ENCODE results near the gene TNRC6C. TPM values are rescaled to one million over a fixed set of nuclear protein-coding genes. Genes with fewer than 3 reads are reported as not detected.
A peak's percentile ranks its signal among the peaks of the same experiment; 100 is the strongest.
"Not testable (repeated sequence)": the region's sequence is repeated elsewhere in the genome, so short reads cannot be mapped to it uniquely, and the experiment has no call there.

The TNRC6C gene
- total RNA-seq, 1 experiment from 2014 or later: 9.6 TPM

DNA sequence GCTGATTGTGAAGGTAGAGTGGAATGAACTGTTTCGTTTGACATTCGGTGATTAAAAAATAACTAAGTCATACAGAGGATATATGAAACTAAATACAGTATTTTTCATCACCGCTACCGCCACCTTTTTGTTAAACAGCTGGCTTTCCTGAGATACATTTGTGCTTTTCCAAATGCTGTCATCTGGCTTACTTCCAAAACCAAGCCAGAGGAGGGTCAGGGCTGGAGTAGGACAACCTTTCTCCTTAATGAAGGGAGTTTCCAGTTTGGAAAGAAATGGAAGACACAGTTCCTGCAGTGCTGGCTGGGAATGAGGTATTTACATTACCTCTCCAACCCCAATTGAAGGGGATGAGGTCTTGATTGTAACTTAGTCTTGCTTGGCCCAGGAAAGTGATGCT, 3.2 kb downstream of the TNRC6C start:
- Histone ChIP-seq H3K27me3 (replicated peaks) (peaks cover 10% of the 10 kb centered on the region), H3K36me3 (no peaks in the 10 kb centered on the region; the same call in 1 of the 2 replicates), H3K4me3 (no peak overlapping the region), H3K4me1 (replicated peaks) (peaks cover 27% of the 10 kb centered on the region), H3K27ac (no peak overlapping the region), H3K9me3 (replicated peaks) (peaks cover 10% of the 10 kb centered on the region; the same call in 1 of the 2 replicates)
- no peak for DNase-seq (ENCODE audit: low read depth in 1 of 2, low spot score in 2 of 2)

- Histone ChIP-seq H3K27ac (no peak overlapping the region), H3K4me3 (no peak overlapping the region), H3K9me3 (replicated peaks) (peaks cover 10% of the 10 kb centered on the region; the same call in 1 of the 2 replicates), H3K36me3 (no peaks in the 10 kb centered on the region; the same call in 1 of the 2 replicates), H3K4me1 (replicated peaks) (peaks cover 27% of the 10 kb centered on the region), H3K27me3 (replicated peaks) (peaks cover 4% of the 10 kb centered on the region)
- DNase-seq (ENCODE audit: low read depth in 1 of 2, low spot score in 2 of 2): no peak
These were observed 3.8 kb downstream of the TNRC6C start for GRCh38 chr17:77962348-77962747.

DNA sequence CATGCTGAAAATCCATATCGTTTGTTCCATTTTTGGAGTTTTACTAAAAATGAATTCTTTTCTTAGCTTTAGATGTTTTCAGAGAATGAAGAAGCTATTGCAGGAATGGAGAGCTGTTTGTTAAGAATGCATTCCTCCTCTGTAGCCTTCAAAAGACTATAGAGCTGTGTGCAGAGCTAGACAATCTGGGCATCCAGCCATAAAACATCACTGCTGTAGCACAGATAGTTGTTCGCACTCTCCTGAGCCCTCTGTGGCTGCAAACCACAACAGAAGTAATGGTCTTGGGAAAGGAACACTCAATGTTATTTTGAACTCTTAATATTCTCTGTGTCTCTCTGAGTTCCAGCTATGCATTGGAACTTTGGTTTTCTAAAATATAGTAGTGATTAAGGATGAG, 4.9 kb downstream of the TNRC6C start:
- Histone ChIP-seq H3K27me3 (replicated peaks) (no peaks in the 10 kb centered on the region), H3K36me3 (no peaks in the 10 kb centered on the region; the same call in 1 of the 2 replicates), H3K27ac (no peak overlapping the region), H3K4me3 (no peak overlapping the region), H3K9me3 (replicated peaks) (peaks cover 10% of the 10 kb centered on the region; the same call in 1 of the 2 replicates), H3K4me1 (replicated peaks) (peaks cover 19% of the 10 kb centered on the region)
- DNase-seq (ENCODE audit: low read depth in 1 of 2, low spot score in 2 of 2): peak; percentile 70 to 80

DNA sequence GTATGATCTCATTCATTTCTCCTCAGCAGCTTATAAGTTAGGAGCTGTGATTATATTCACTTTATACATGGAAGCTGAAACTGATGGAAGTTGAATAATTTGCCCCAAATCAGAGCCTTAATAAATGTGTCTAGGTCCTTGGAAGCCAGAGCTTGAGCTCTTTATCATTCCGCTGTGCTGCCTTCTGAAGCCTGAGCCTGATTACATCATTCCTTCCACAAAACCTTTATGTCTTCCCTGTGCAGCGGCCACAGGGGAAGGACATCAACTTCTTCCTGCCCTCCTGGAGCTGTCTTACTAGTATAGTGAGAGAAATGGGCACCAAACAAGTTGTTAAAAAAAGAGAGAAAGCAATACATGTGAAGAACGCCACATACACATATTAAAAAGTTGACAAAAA, 6.8 kb downstream of the TNRC6C start:
- no peaks in the 10 kb centered on the region for H3K9me3 ChIP-seq (replicated peaks)
- no peaks in the 10 kb centered on the region for H3K27me3 ChIP-seq (replicated peaks)
- H3K4me3 ChIP-seq: no peak overlapping the region
- H3K27ac ChIP-seq: no peak overlapping the region
- H3K4me1 ChIP-seq (replicated peaks): peaks cover 8% of the 10 kb centered on the region
- DNase-seq (ENCODE audit: low read depth in 1 of 2, low spot score in 2 of 2): no peak
- no peaks in the 10 kb centered on the region for H3K36me3 ChIP-seq

DNA sequence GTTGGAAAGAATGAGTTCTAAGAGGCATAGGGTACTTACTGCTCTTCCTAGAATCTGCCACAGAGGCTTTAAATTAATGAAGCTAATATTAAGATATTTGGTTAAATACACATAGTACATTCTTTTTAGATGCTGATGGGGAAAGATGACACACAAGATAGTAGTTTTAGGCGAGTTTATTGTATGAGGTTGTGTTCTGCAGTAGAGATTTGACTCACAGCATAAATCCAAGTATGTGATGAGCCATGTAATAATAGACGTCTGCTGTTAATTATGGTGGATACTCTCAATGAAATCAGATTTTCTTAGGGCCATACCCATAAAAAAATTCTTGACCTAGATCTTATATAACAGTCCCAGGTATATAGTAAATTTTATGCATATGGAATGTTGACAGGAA, 8.0 kb downstream of the TNRC6C start:
- Histone ChIP-seq H3K27me3 (replicated peaks) (no peaks in the 10 kb centered on the region), H3K4me3 (no peak overlapping the region), H3K36me3 (no peaks in the 10 kb centered on the region), H3K27ac (no peak overlapping the region), H3K4me1 (replicated peaks) (peaks cover 8% of the 10 kb centered on the region), H3K9me3 (replicated peaks) (no peaks in the 10 kb centered on the region)
- DNase-seq (ENCODE audit: low read depth in 1 of 2, low spot score in 2 of 2): no peak

GRCh38 chr17:77968788-77969187, 10.3 kb downstream of the TNRC6C start:
- H3K27me3 ChIP-seq (replicated peaks): no peaks in the 10 kb centered on the region
- H3K4me3 ChIP-seq: no peak overlapping the region
- DNase-seq (ENCODE audit: low read depth in 1 of 2, low spot score in 2 of 2): no peak
- H3K27ac ChIP-seq: no peak overlapping the region
- no peaks in the 10 kb centered on the region for H3K9me3 ChIP-seq (replicated peaks)
- no peaks in the 10 kb centered on the region for H3K36me3 ChIP-seq
- peaks cover 1% of the 10 kb centered on the region for H3K4me1 ChIP-seq (replicated peaks)

GRCh38 chr17:77972271-77972670, 13.8 kb downstream of the TNRC6C start:
- H3K36me3 ChIP-seq; H3K9me3 ChIP-seq (replicated peaks); H3K27ac ChIP-seq; H3K27me3 ChIP-seq (replicated peaks); DNase-seq (ENCODE audit: low read depth in 1 of 2, low spot score in 2 of 2); H3K4me3 ChIP-seq; H3K4me1 ChIP-seq (replicated peaks): not testable (repeated sequence)

DNA sequence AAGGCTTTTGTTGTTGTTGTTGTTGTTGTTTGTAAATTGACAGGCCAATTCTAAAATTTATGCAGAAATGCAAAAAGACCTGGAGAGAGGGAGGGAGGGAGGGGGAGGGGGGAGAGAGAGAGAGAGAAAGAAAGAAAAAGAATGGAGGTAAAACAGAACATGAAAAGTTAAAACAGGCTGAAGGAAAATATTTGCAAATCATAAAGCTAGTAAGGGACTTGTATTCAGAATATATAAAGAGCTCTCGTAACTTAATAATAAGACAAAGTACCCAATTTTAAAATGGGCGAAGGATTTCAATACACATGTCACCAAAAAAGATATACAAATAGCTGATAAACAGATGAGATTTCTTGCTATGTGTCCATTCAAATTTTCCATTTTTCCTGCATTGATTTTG, 15.4 kb downstream of the TNRC6C start:
- no peaks in the 10 kb centered on the region for H3K27me3 ChIP-seq (replicated peaks)
- H3K4me1 ChIP-seq (replicated peaks): no peaks in the 10 kb centered on the region
- DNase-seq (ENCODE audit: low read depth in 1 of 2, low spot score in 2 of 2): no peak
- no peaks in the 10 kb centered on the region for H3K36me3 ChIP-seq
- no peaks in the 10 kb centered on the region for H3K9me3 ChIP-seq (replicated peaks)
- no peak overlapping the region for H3K4me3 ChIP-seq
- H3K27ac ChIP-seq: no peak overlapping the region

- Histone ChIP-seq H3K4me1 (replicated peaks) (no peaks in the 10 kb centered on the region), H3K36me3 (no peaks in the 10 kb centered on the region), H3K27ac (no peak overlapping the region), H3K27me3 (replicated peaks) (no peaks in the 10 kb centered on the region), H3K4me3 (no peak overlapping the region), H3K9me3 (replicated peaks) (no peaks in the 10 kb centered on the region)
- DNase-seq (ENCODE audit: low read depth in 1 of 2, low spot score in 2 of 2): no peak
These were observed 15.9 kb downstream of the TNRC6C start for GRCh38 chr17:77974396-77974795.

DNA sequence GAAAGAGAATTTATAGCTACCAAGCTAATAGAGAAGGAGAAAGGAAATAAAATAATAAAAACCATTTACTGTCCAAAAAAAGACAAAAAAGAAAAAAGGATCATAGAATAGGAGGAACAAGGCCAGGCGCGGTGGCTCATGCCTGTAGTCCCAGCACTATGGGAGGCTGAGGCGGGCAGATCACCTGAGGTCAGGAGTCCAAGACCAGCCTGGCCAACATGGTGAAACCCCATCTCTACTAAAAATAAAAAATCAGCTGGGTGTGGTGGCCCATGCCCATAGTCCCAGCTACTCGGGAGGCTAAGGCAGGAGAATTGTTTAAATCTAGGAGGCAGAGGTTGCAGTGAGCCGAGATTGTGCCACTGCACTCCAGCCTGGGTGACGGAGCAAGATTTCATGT, 23.9 kb downstream of the TNRC6C start:
- H3K27ac ChIP-seq; H3K4me1 ChIP-seq (replicated peaks); H3K4me3 ChIP-seq; H3K27me3 ChIP-seq (replicated peaks); H3K9me3 ChIP-seq (replicated peaks); H3K36me3 ChIP-seq; DNase-seq (ENCODE audit: low read depth in 1 of 2, low spot score in 2 of 2): not testable (repeated sequence)

- no peaks in the 10 kb centered on the region for H3K4me1 ChIP-seq (replicated peaks)
- no peaks in the 10 kb centered on the region for H3K36me3 ChIP-seq
- no peaks in the 10 kb centered on the region; the same call in 1 of the 2 replicates for H3K27me3 ChIP-seq (replicated peaks)
- no peaks in the 10 kb centered on the region for H3K9me3 ChIP-seq (replicated peaks)
- no peak overlapping the region for H3K27ac ChIP-seq
- DNase-seq (ENCODE audit: low read depth in 1 of 2, low spot score in 2 of 2): no peak
- no peak overlapping the region for H3K4me3 ChIP-seq
These were observed 31.8 kb downstream of the TNRC6C start for GRCh38 chr17:77990301-77990700.

- not testable (repeated sequence) for H3K9me3 ChIP-seq (replicated peaks); H3K27ac ChIP-seq; H3K36me3 ChIP-seq; DNase-seq (ENCODE audit: low read depth in 1 of 2, low spot score in 2 of 2); H3K4me3 ChIP-seq; H3K27me3 ChIP-seq (replicated peaks)
- peaks cover 13% of the 10 kb centered on the region for H3K4me1 ChIP-seq (replicated peaks)
These were observed 35.2 kb downstream of the TNRC6C start for GRCh38 chr17:77993735-77994134.

GRCh38 chr17:77995146-77995852, 36.8 kb downstream of the TNRC6C start:
- Histone ChIP-seq H3K36me3 (no peaks in the 10 kb centered on the region), H3K27me3 (replicated peaks) (no peaks in the 10 kb centered on the region; the same call in 1 of the 2 replicates), H3K4me1 (replicated peaks) (peaks cover 29% of the 10 kb centered on the region), H3K27ac (no peak overlapping the region), H3K9me3 (replicated peaks) (no peaks in the 10 kb centered on the region), H3K4me3 (no peak overlapping the region)
- DNase-seq (ENCODE audit: low read depth in 1 of 2, low spot score in 2 of 2): no peak

DNA sequence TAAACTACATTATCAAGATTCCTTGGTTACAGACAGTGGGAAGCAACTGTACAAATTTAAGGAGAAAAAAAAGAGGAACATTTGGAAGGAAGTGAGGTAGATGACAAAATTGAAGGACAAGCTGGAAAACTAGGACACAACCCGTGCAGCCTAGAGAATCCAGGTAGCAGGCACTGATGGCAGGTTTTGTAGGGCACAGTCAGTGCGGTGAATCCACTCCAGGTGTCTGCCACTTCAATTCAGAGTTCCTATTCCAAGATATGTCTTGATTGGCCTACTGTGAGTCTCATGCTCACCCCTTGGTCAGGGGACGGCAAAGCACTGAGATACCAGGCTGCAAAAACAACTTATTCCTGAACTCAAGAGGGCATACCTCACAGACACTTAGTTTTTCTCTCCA, 37.8 kb downstream of the TNRC6C start:
- Histone ChIP-seq H3K27ac (no peak overlapping the region), H3K4me3 (no peak overlapping the region), H3K27me3 (replicated peaks) (no peaks in the 10 kb centered on the region; the same call in 1 of the 2 replicates), H3K9me3 (replicated peaks) (no peaks in the 10 kb centered on the region), H3K4me1 (replicated peaks) (peaks cover 38% of the 10 kb centered on the region), H3K36me3 (no peaks in the 10 kb centered on the region)
- DNase-seq (ENCODE audit: low read depth in 1 of 2, low spot score in 2 of 2): no peak
